GM18520 (cell line): Measurements from ENCODE around the gene MAST3.

Source experiments
- ATAC-seq: cut with Tn5 transposase; IDR thresholded peaks from one replicate; pipeline ENCODE4 v1.9.1; 2021; ENCODE audit not compliant: unreplicated experiment

The MAST3 gene

GRCh38 chr19:18097217-18097992, at the start of gene MAST3:
MAST3 (plus strand) TSS chr19:18097778; CDS start chr19:18097793, 15 bp downstream.
- peak; percentile 57 for ATAC-seq

- ATAC-seq, result no peak
Observed at GRCh38 chr19:18049385-18049784, 48.2 kb upstream of the MAST3 start.

GRCh38 chr19:18051887-18052286, 45.7 kb upstream of the MAST3 start:
- no peak for ATAC-seq

- no peak for ATAC-seq
Observed at GRCh38 chr19:18053576-18054219, 43.9 kb upstream of the MAST3 start.

GRCh38 chr19:18055967-18056366, 41.6 kb upstream of the MAST3 start:
- no peak for ATAC-seq

- ATAC-seq, result no peak
Observed at GRCh38 chr19:18057557-18057956, 40.0 kb upstream of the MAST3 start.

- no peak for ATAC-seq
Observed at GRCh38 chr19:18058208-18059009, 39.2 kb upstream of the MAST3 start.

- ATAC-seq, result no peak
Observed at GRCh38 chr19:18059297-18059696, 38.3 kb upstream of the MAST3 start.

GRCh38 chr19:18059902-18060301, 37.7 kb upstream of the MAST3 start:
- no peak for ATAC-seq

- no peak for ATAC-seq
Observed at GRCh38 chr19:18060472-18060871, 37.1 kb upstream of the MAST3 start.

- ATAC-seq, result no peak
Observed at GRCh38 chr19:18062028-18062427, 35.5 kb upstream of the MAST3 start.

- no peak for ATAC-seq
Observed at GRCh38 chr19:18063463-18063862, 34.1 kb upstream of the MAST3 start.

GRCh38 chr19:18065173-18065495, 32.4 kb upstream of the MAST3 start:
- no peak for ATAC-seq

- ATAC-seq, result no peak
Observed at GRCh38 chr19:18068395-18068794, 29.2 kb upstream of the MAST3 start.

- no peak for ATAC-seq
Observed at GRCh38 chr19:18069383-18069782, 28.2 kb upstream of the MAST3 start.

- no peak for ATAC-seq
Observed at GRCh38 chr19:18070181-18070580, 27.4 kb upstream of the MAST3 start.

- ATAC-seq, result no peak
Observed at GRCh38 chr19:18072335-18072734, 25.2 kb upstream of the MAST3 start.

GRCh38 chr19:18073197-18073596, 24.4 kb upstream of the MAST3 start:
- ATAC-seq, result no peak

GRCh38 chr19:18074192-18074591, 23.4 kb upstream of the MAST3 start:
- ATAC-seq, result no peak

GRCh38 chr19:18083929-18084684, 13.5 kb upstream of the MAST3 start:
- ATAC-seq, result no peak
